ENCODE measurements around the gene ZNF568. TPM values are rescaled to one million over a fixed set of nuclear protein-coding genes. Genes with fewer than 3 reads are reported as not detected.

The ZNF568 gene
- total RNA-seq, 1 donor = 4.3 TPM

Other genes starting within 250 kb of the ZNF568 start
- gene ZNF461, start 249.5 kb upstream of the ZNF568 start, total RNA-seq = 14.5 TPM
- gene ZNF567, start 228.7 kb upstream of the ZNF568 start, total RNA-seq = 15.0 TPM
- 1.4 TPM for gene ZNF850, start 143.5 kb upstream of the ZNF568 start, total RNA-seq
- 1.8 TPM for gene ZNF790, start 77.9 kb upstream of the ZNF568 start, total RNA-seq
- gene ZNF345, start 65.5 kb upstream of the ZNF568 start, total RNA-seq = 5.0 TPM
- 3.9 TPM for gene ZNF829, start within 50 bp of the ZNF568 start, total RNA-seq
- 3.8 TPM for gene ZNF420, start 162.1 kb downstream of the ZNF568 start, total RNA-seq